Loucy (cell line): Measurements from ENCODE around the gene NAP1L2.
"Not testable (repeated sequence)": the region's sequence is repeated elsewhere in the genome, so short reads cannot be mapped to it uniquely, and the experiment has no call there.

Experiments used
- H2AFZ ChIP-seq: fragments of 200-600 bp; sonication (generic); 2 replicates; pipeline ENCODE4 v1.6.0; 2016; ENCODE audit warnings: antibody characterized with exemption, mild to moderate bottlenecking, low read length, moderate library complexity
- H3F3A ChIP-seq: fragments of 200-600 bp; 2 replicates; pipeline ENCODE4 v1.6.0; 2016; ENCODE audit warnings: antibody characterized with exemption, low read depth, mild to moderate bottlenecking
- H3K27me3 ChIP-seq: fragments of 200-600 bp; sonication (generic); 2 replicates; pipeline ENCODE4 v1.6.1; 2014; ENCODE audit warnings: low read length, mild to moderate bottlenecking; ENCODE audit not compliant: insufficient read depth, poor library complexity, severe bottlenecking
- H3K36me3 ChIP-seq: fragments of 200-600 bp; sonication (generic); 2 replicates; pipeline ENCODE4 v1.6.1; 2016; ENCODE audit warnings: low read length; ENCODE audit not compliant: insufficient read depth
- H3K4me1 ChIP-seq: fragments of 200-600 bp; sonication (generic); 2 replicates; pipeline ENCODE4 v1.5.1; 2014; ENCODE audit warnings: low read length, mild to moderate bottlenecking; ENCODE audit not compliant: insufficient read depth, poor library complexity, severe bottlenecking
- H3K4me2 ChIP-seq: fragments of 200-600 bp; sonication (generic); 2 replicates; pipeline ENCODE4 v1.6.0; 2014; ENCODE audit warnings: antibody characterized with exemption, low read length, low read depth, mild to moderate bottlenecking; ENCODE audit not compliant: poor library complexity, severe bottlenecking
- H3K4me3 ChIP-seq: fragments of 200-600 bp; sonication (generic); 2 replicates; pipeline ENCODE4 v1.5.1; 2014; ENCODE audit warnings: low read length, mild to moderate bottlenecking, mixed read lengths; ENCODE audit not compliant: poor library complexity, severe bottlenecking
- H3K79me2 ChIP-seq: fragments of 200-600 bp; sonication (generic); 2 replicates; pipeline ENCODE4 v1.6.1; 2014; ENCODE audit warnings: low read length; ENCODE audit not compliant: insufficient read depth
- H3K9ac ChIP-seq: fragments of 200-600 bp; sonication (generic); 2 replicates; pipeline ENCODE4 v1.6.0; 2014; ENCODE audit warnings: mild to moderate bottlenecking, low read depth, low read length, moderate library complexity; ENCODE audit not compliant: poor library complexity, severe bottlenecking
- H3K9me2 ChIP-seq: fragments of 200-600 bp; sonication (generic); replicated peaks from 2 replicates; pipeline ENCODE4 v1.6.1; 2016; ENCODE audit warnings: low read depth, low read length, mixed read lengths
- H3K9me3 ChIP-seq: fragments of 200-600 bp; sonication (generic); 2 replicates; pipeline ENCODE4 v1.6.1; 2014; ENCODE audit warnings: mild to moderate bottlenecking, antibody characterized with exemption, low read length, low read depth; ENCODE audit not compliant: insufficient read depth
- H4K20me1 ChIP-seq: fragments of 200-600 bp; sonication (generic); 2 replicates; pipeline ENCODE4 v1.6.0; 2014; ENCODE audit warnings: antibody characterized with exemption, low read length, mild to moderate bottlenecking; ENCODE audit not compliant: insufficient read depth, poor library complexity, severe bottlenecking
- EZH2phosphoT487 ChIP-seq: fragments of 200-600 bp; IDR thresholded peaks from 2 replicates; pipeline ENCODE4 v1.6.1; 2018; ENCODE audit warnings: antibody characterized with exemption, mild to moderate bottlenecking, moderate library complexity, borderline replicate concordance
- TF ChIP-seq, protein P1 (sequence below): fragments of 200-600 bp; sonication (generic); conservative IDR thresholded peaks from 2 replicates; pipeline ENCODE4 v1.5.1; 2014; ENCODE audit warnings: mild to moderate bottlenecking, antibody characterized with exemption, low read length

NAP1L2 gene

GRCh38 chrX:73206366-73206765 is 8.3 kb downstream of the NAP1L2 start:
- no peaks in the 10 kb centered on the region for H3K36me3 ChIP-seq
- no peak for TF ChIP-seq EZH2phosphoT487
- TF ChIP-seq, protein P1, sequence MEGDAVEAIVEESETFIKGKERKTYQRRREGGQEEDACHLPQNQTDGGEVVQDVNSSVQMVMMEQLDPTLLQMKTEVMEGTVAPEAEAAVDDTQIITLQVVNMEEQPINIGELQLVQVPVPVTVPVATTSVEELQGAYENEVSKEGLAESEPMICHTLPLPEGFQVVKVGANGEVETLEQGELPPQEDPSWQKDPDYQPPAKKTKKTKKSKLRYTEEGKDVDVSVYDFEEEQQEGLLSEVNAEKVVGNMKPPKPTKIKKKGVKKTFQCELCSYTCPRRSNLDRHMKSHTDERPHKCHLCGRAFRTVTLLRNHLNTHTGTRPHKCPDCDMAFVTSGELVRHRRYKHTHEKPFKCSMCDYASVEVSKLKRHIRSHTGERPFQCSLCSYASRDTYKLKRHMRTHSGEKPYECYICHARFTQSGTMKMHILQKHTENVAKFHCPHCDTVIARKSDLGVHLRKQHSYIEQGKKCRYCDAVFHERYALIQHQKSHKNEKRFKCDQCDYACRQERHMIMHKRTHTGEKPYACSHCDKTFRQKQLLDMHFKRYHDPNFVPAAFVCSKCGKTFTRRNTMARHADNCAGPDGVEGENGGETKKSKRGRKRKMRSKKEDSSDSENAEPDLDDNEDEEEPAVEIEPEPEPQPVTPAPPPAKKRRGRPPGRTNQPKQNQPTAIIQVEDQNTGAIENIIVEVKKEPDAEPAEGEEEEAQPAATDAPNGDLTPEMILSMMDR: no peak
- no peaks in the 10 kb centered on the region for H3K27me3 ChIP-seq

GRCh38 chrX:73182502-73183114 is 32.0 kb downstream of the NAP1L2 start:
- Histone ChIP-seq H3K36me3 (no peaks in the 10 kb centered on the region), H2AFZ (no peak overlapping the region), H3K4me2 (no peak overlapping the region), H3K79me2 (no peaks in the 10 kb centered on the region), H3F3A (no peaks in the 10 kb centered on the region), H3K9me3 (no peaks in the 10 kb centered on the region), H3K4me3 (no peak overlapping the region), H3K9me2 (no peaks in the 10 kb centered on the region), H3K9ac (no peak overlapping the region), H3K4me1 (no peaks in the 10 kb centered on the region), H3K27me3 (no peaks in the 10 kb centered on the region), H4K20me1 (no peaks in the 10 kb centered on the region)
- no peak for TF ChIP-seq EZH2phosphoT487
- TF ChIP-seq, protein P1: no peak

More at GRCh38 chrX:73206366-73206765, 8.3 kb downstream of the NAP1L2 start:
- no peaks in the 10 kb centered on the region for H4K20me1 ChIP-seq
- no peak overlapping the region for H3K4me3 ChIP-seq
- H3K9me2 ChIP-seq: no peaks in the 10 kb centered on the region
- no peak overlapping the region for H2AFZ ChIP-seq
- no peaks in the 10 kb centered on the region for H3F3A ChIP-seq
- H3K9ac ChIP-seq: no peak overlapping the region
- no peaks in the 10 kb centered on the region for H3K79me2 ChIP-seq
- no peak overlapping the region for H3K4me2 ChIP-seq
- no peaks in the 10 kb centered on the region for H3K4me1 ChIP-seq
- H3K9me3 ChIP-seq: no peaks in the 10 kb centered on the region

GRCh38 chrX:73168945-73169344 is 45.7 kb downstream of the NAP1L2 start:
- not testable (repeated sequence) for H2AFZ ChIP-seq, H3K4me2 ChIP-seq, H3K9me3 ChIP-seq, H3K4me3 ChIP-seq, H3K9ac ChIP-seq, H3K9me2 ChIP-seq, H4K20me1 ChIP-seq, H3K4me1 ChIP-seq, H3K27me3 ChIP-seq, H3K79me2 ChIP-seq, H3F3A ChIP-seq, H3K36me3 ChIP-seq
